DOHH2 (cell line): ENCODE data around the gene MEGF11.

ENCODE experiments used
- H3F3A ChIP-seq: fragments of 200-600 bp; sonication (generic), shearing (Covaris generic); 2 replicates; pipeline ENCODE4 v1.6.0; 2016; ENCODE audit warnings: antibody characterized with exemption, mild to moderate bottlenecking; ENCODE audit not compliant: control insufficient read depth, insufficient read depth
- H3K27ac ChIP-seq: fragments of 200-600 bp; sonication (generic); 2 replicates; pipeline ENCODE4 v1.5.1; 2014; ENCODE audit warnings: low read depth, mild to moderate bottlenecking, low read length, moderate library complexity
- H3K27me3 ChIP-seq: fragments of 200-600 bp; sonication (generic); 2 replicates; pipeline ENCODE4 v1.6.1; 2014; ENCODE audit warnings: mild to moderate bottlenecking, low read length, mixed read lengths; ENCODE audit not compliant: control insufficient read depth
- H3K36me3 ChIP-seq: fragments of 200-600 bp; sonication (generic); 2 replicates; pipeline ENCODE4 v1.6.1; 2014; ENCODE audit warnings: mild to moderate bottlenecking, low read length, moderate library complexity, mixed read lengths; ENCODE audit not compliant: control insufficient read depth
- H3K4me1 ChIP-seq: fragments of 200-600 bp; sonication (generic); 2 replicates; pipeline ENCODE4 v1.6.1; 2014; ENCODE audit warnings: mild to moderate bottlenecking, low read length, mixed read lengths; ENCODE audit not compliant: control insufficient read depth
- H3K4me2 ChIP-seq: fragments of 200-600 bp; sonication (generic); 2 replicates; pipeline ENCODE4 v1.6.0; 2014; ENCODE audit warnings: mild to moderate bottlenecking, low read length, moderate library complexity
- H3K4me3 ChIP-seq: fragments of 200-600 bp; sonication (generic); 2 replicates; pipeline ENCODE4 v1.5.1; 2014; ENCODE audit warnings: mild to moderate bottlenecking, low read length, mixed read lengths
- H3K79me2 ChIP-seq: fragments of 200-600 bp; sonication (generic); 2 replicates; pipeline ENCODE4 v1.6.1; 2014; ENCODE audit warnings: mild to moderate bottlenecking, low read length, mixed read lengths; ENCODE audit not compliant: control insufficient read depth
- H3K9me2 ChIP-seq: fragments of 200-600 bp; sonication (generic); replicated peaks from 2 replicates; pipeline ENCODE4 v1.6.1; 2014; ENCODE audit warnings: mild to moderate bottlenecking, low read length, mixed read lengths; ENCODE audit not compliant: control insufficient read depth
- H3K9me3 ChIP-seq: fragments of 200-600 bp; sonication (generic); 2 replicates; pipeline ENCODE4 v1.6.1; 2014; ENCODE audit warnings: antibody characterized with exemption, low read length, mixed read lengths; ENCODE audit not compliant: control insufficient read depth, insufficient read depth
- H4K20me1 ChIP-seq: fragments of 200-600 bp; sonication (generic); 2 replicates; pipeline ENCODE4 v1.6.0; 2014; ENCODE audit warnings: low read depth, mild to moderate bottlenecking, antibody characterized with exemption, low read length, moderate library complexity; ENCODE audit not compliant: control insufficient read depth, insufficient read depth
- CTCF ChIP-seq: fragments of 200-600 bp; sonication (generic); IDR thresholded peaks from one replicate; pipeline ENCODE4 v1.5.1; 2014; ENCODE audit warnings: antibody characterized with exemption, mild to moderate bottlenecking, low read depth, low read length; ENCODE audit not compliant: poor library complexity, severe bottlenecking
- EZH2phosphoT487 ChIP-seq: fragments of 200-600 bp; sonication (generic); IDR thresholded peaks from 2 replicates; pipeline ENCODE4 v1.6.1; 2017; ENCODE audit warnings: borderline replicate concordance, mild to moderate bottlenecking, antibody characterized with exemption, low read length, moderate library complexity, mixed read lengths

Gene MEGF11

DNA sequence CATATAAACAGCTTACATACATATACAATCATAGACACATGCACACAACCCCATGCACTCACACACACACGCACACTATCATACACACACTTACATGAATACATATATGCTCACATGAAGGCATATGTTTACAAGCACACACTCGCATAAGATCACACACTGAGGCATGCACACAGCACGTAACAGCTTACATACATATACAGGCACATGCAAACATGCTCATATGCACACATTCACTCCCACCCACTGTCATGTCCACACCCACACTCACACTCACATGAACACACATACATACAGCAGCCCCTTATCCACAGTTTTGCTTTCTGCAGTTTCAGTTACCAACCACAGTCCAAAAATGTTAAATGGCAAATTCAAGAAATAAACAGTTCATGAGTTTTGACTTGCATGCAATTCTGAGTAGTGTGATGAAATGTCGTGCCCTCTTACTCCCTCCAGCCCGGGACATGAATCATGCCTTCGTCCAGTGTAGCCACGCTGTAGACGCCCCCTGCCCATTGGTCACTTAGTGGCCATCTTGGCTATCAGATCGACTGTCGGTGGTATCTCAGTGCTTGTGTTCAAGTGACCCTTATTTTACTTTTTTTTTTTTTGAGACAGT, 27.8 kb downstream of the MEGF11 start:
- H3K79me2 ChIP-seq: peaks cover 89% of the 10 kb centered on the region
- H3F3A ChIP-seq: no peaks in the 10 kb centered on the region
- H4K20me1 ChIP-seq: no peaks in the 10 kb centered on the region
- TF ChIP-seq CTCF: no peak
- TF ChIP-seq EZH2phosphoT487: no peak
- H3K27ac ChIP-seq: no peak overlapping the region
- no peak overlapping the region for H3K4me2 ChIP-seq
- no peaks in the 10 kb centered on the region for H3K27me3 ChIP-seq
- peaks cover 40% of the 10 kb centered on the region for H3K4me1 ChIP-seq
- H3K36me3 ChIP-seq: peaks cover 51% of the 10 kb centered on the region
- H3K9me3 ChIP-seq: no peaks in the 10 kb centered on the region
- no peak overlapping the region for H3K4me3 ChIP-seq
- H3K9me2 ChIP-seq: no peaks in the 10 kb centered on the region

DNA sequence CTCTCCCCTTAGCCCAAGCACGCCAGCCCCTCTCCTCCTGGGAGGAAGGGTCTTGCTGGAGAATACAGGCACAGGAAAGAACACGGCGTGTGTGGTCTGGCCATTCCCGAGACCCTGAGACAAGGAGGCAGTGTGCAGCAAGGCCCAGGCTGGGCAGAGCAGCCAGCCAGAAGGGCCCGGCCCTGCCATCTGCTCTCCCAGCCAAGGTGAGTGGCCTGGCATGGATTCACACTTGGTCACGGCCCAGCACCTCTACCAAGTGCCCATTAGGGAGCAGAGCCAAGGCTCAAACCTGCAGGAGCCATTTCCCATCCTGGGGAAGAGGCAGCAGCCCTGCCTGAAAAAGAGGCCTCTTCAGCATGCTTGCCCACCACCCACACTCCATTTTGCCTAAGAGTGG, 28.6 kb downstream of the MEGF11 start:
- peaks cover 40% of the 10 kb centered on the region for H3K4me1 ChIP-seq
- no peaks in the 10 kb centered on the region for H3K27me3 ChIP-seq
- H3K9me3 ChIP-seq: no peaks in the 10 kb centered on the region
- no peaks in the 10 kb centered on the region for H3F3A ChIP-seq
- no peak overlapping the region for H3K4me2 ChIP-seq
- H3K27ac ChIP-seq: no peak overlapping the region
- no peaks in the 10 kb centered on the region for H3K9me2 ChIP-seq
- H4K20me1 ChIP-seq: no peaks in the 10 kb centered on the region
- TF ChIP-seq CTCF (no peak), EZH2phosphoT487 (no peak)
- H3K36me3 ChIP-seq: peaks cover 48% of the 10 kb centered on the region
- peaks cover 89% of the 10 kb centered on the region for H3K79me2 ChIP-seq
- no peak overlapping the region for H3K4me3 ChIP-seq

GRCh38 chr15:66222273-66223198, 31.0 kb downstream of the MEGF11 start:
- Histone ChIP-seq H4K20me1 (no peaks in the 10 kb centered on the region), H3K4me1 (peaks cover 58% of the 10 kb centered on the region), H3K4me2 (no peak overlapping the region), H3F3A (peaks cover 4% of the 10 kb centered on the region; the same call in 1 of the 2 replicates), H3K27me3 (no peaks in the 10 kb centered on the region), H3K36me3 (peaks cover 53% of the 10 kb centered on the region), H3K9me2 (no peaks in the 10 kb centered on the region), H3K27ac (no peak overlapping the region), H3K79me2 (peaks cover 89% of the 10 kb centered on the region), H3K9me3 (no peaks in the 10 kb centered on the region), H3K4me3 (no peak overlapping the region)
- TF ChIP-seq EZH2phosphoT487: no peak

GRCh38 chr15:66221126-66221525, 32.4 kb downstream of the MEGF11 start:
- Histone ChIP-seq H3K4me3 (no peak overlapping the region), H3K4me2 (no peak overlapping the region), H3K36me3 (peaks cover 52% of the 10 kb centered on the region), H3K4me1 (peaks cover 65% of the 10 kb centered on the region), H3F3A (peaks cover 4% of the 10 kb centered on the region; the same call in 1 of the 2 replicates), H3K9me2 (no peaks in the 10 kb centered on the region), H3K27ac (no peak overlapping the region), H3K79me2 (peaks cover 94% of the 10 kb centered on the region), H3K27me3 (no peaks in the 10 kb centered on the region), H4K20me1 (no peaks in the 10 kb centered on the region), H3K9me3 (no peaks in the 10 kb centered on the region)
- TF ChIP-seq CTCF (no peak), EZH2phosphoT487 (no peak)
